HFF-Myc (cell line): ENCODE results near the gene NR2F6.

Source experiments
- DNase-seq: peaks from one replicate; pipeline ENCODE4 v3.0.0-alpha.2; 2011; ENCODE audit warnings: low read depth; ENCODE audit errors: extremely low read depth
- H3K4me3 ChIP-seq: replicated peaks from 2 replicates; pipeline ENCODE4 v1.5.1; 2011; ENCODE audit warnings: low read depth, mild to moderate bottlenecking, control low read depth, low read length
- CTCF ChIP-seq: IDR thresholded peaks from 2 replicates; pipeline ENCODE4 v1.5.1; 2012; ENCODE audit warnings: mild to moderate bottlenecking, low read depth, low read length, control low read depth; ENCODE audit errors: missing control alignments

NR2F6 gene

DNA sequence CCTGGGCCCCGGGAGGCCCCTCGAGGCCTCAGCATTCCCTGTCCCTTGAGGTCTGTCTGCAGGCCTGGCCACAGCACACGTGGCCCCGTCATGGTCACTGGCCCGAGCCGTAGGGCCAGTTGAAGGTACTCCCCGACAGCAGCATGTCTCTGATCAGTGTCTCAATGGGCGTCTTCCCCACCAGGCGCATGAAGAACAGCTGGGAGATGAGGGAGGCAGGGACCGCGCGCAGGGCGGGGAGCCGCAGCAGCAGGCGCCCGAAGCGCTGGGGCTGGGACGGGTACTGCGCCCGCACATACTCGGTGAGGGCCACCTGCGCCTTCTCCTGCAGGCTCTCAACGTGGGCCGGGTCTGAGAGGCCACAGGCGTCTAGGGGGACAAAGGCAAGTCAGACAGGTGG lies 13.5 kb downstream of the NR2F6 start:
- no peak for DNase-seq

DNA sequence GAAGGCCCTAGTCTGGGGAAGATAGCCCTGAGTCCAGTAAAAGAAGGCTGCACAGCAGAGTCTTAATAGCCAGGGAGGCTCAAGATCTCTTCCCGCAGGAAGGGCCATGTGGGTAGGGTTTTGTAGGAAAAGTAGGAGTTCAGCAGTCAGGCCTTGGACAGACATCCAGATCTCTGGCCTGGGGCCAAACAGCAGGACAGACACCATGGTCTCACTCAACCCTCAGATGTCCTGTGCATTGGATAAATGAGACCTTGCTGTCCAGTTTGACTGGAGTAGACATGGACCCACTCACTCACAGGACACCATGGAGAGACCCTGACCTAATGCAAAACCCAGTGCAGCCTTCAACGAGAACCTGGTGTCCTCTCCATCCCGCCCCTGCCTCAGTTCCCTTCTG lies 15.8 kb downstream of the NR2F6 start:
- no peak for TF ChIP-seq CTCF
- no peak for DNase-seq

More for the DNA sequence above, 13.5 kb downstream of the NR2F6 start:
- no peak overlapping the region for H3K4me3 ChIP-seq
- no peak for TF ChIP-seq CTCF

GRCh38 chr19:17227798-17228367 lies 17.8 kb downstream of the NR2F6 start:
- DNase-seq = no peak
- H3K4me3 ChIP-seq = no peak overlapping the region
- TF ChIP-seq CTCF = no peak

More for the DNA sequence above, 15.8 kb downstream of the NR2F6 start:
- no peak overlapping the region for H3K4me3 ChIP-seq

DNA sequence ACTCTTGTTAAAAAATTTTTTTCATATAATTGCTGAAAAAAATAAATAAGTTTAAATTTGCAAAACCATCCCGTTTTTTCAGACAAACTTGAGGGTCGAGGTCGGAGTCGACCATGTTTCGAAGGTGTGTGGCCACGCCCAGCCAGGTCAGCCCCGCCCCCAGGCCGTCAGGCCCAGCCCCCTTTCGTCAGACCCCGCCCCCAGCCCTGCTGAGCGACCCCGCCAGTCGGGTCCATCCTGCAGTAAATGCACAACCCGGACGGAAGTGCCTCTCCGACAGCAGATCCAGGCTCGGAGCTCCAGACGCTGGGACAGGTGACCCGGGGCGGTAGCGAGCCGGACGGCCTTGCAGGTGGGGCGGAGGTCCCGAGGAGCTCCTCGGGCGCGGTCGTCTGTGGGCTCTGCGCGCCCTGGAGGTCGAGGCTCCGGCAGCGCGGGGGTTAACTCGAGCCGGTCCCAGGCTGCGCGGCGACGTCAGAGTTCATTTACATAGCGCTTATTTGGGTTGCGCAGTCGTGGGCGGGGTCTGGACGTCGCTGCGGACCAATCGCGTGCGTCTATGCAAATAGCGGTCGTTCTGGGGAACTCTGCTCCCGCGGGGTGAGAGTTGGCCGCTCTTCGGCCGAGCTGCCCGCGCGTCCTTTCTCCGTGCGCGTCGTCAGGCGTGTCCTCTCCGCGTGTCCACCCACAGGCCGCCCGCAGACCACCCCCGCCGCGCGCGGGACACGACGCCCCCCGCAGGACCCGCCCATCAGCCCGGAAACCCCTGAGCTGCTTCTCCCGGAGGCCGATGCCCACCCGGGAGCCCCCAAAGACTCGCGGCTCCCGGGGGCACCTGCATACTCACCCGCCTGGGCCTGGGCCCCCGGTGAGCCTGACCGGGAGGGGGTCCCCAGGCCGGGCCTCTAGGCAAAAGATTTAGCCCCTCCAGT lies 19.5 kb downstream of the NR2F6 start, which contains the start of gene OCEL1:
OCEL1 (plus strand) TSS at position 225 of the 932 bp plus-strand sequence; CDS start at position 247, 22 bp downstream.
- peak; percentile 93 for DNase-seq
- TF ChIP-seq CTCF = no peak
- H3K4me3 ChIP-seq = peak within 1 kb of the TSS; percentile 58

GRCh38 chr19:17225053-17225452 lies 20.7 kb downstream of the NR2F6 start:
- TF ChIP-seq CTCF = no peak
- no peak for DNase-seq
- H3K4me3 ChIP-seq = no peak overlapping the region

DNA sequence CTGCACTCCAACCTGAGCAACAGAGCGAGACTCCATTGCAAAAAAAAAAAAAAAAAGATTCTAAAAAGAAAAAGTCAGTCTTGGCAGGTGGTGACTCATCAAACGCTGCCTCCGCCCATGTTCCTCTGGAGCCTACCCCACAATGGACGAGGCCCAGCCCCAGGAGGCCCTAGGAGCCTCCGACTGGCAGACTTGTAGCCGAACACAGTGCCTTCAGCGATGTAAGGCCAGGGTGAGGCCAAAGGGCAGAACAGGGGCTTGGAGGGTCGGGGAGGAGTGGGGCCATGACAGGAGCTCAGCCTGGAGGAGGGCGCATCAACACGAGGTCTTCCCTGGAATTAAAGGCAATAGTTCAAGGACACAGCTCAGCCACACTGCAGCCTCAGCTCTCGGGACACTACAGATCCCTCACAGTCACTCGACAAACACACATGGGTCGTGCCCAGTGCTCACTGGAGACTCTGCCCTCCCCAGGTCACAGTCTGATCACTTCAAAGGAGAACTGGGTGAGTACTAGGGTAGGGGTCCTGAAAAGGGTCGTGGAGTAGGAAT lies 25.4 kb downstream of the NR2F6 start:
- no peak for TF ChIP-seq CTCF
- no peak overlapping the region for H3K4me3 ChIP-seq
- no peak for DNase-seq
